ENCODE data around the gene PRKG1.
"Not testable (repeated sequence)": the region's sequence is repeated elsewhere in the genome, so short reads cannot be mapped to it uniquely, and the experiment has no call there.

PRKG1 gene

DNA sequence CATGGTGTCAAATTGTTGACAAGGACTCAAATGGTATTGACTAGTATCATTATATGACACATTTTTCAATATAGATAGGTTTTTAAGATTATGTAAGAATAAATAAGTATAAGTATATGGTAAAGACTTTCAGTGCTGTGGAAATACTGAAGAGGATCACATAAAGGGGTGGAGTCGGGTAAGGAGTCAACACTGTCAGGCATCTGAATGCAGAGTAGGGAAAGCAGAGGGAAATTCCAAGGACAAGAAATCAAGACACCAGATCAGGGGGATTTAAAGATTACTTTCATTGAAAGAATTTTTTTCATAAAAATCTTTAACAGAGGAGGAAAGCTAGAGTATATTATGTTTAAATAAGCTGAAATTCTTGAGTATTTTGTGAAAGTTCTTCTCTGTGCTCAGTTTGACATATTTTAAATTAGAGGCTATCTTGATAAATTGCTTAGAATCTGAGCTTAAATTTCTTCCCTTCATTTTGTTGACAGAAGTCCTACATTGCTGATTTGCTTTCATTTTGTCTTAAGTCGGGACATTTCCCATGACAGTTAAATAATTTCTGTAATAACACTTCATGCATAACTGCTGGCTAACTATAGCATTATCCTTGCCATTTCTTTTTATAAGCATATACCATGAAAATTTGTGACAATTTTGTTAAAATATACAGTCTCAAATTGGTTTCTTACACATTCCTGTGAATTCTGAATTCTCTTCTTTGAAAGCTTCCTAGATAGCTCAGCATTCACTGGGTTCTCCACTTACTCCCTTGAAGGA is 244.3 kb downstream of the PRKG1 start:
- DNase-seq (ENCODE audit: low read depth in 2 of 3, low spot score in 1 of 3) = no peak

DNA sequence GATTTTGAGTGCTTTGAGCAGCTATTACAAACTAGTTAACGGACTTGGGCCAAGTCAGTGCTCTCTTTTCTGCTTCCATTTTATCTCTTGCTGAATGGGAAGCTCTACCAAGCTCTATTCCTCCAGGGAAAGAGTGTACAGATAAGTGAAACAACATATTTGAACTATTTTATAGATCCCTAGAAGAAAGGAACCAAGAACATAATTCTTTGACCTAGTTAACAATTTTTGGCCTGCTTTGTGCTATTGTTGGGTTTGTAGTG is 244.8 kb downstream of the PRKG1 start:
- DNase-seq (ENCODE audit: low read depth in 2 of 3, low spot score in 1 of 3) = no peak

DNA sequence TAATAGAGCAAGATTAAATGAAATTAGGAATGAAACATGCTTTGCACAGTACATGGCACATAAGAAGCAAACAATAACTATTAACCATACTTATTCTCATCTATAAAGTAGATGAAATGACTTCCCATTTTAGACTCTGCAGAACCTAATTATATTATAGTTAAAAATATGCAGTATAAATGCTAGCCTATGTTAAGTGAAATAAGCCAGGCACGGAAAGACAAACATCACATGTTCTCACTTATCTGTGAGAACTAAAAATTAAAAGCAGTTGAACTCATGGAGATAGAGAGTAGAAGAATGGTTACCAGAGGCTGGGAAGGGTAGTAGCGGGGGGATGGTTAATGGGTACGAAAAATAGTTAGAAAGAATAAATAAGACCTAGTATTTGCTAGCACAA is 247.0 kb downstream of the PRKG1 start:
- DNase-seq (ENCODE audit: low read depth in 2 of 3, low spot score in 1 of 3) = no peak

DNA sequence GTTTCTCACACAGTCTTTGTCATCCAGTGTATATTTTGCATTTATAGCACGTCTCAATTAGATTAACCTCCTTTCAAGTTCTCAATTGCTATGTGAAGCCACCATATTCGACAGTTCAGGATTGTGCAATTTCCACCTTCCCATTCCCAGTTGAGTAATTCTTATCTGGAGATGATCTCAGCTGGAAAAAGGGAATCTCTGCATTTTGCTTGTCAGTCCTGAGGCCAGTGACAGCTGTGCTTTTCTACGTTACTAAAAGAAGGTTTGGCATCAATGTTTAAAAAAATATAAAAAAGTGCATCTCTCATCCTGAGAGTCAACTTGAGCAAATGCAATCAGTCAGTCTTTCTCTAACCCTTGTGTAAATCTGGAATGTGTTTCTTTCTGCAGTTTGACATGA is 247.7 kb downstream of the PRKG1 start:
- no peak for DNase-seq (ENCODE audit: low read depth in 2 of 3, low spot score in 1 of 3)

DNA sequence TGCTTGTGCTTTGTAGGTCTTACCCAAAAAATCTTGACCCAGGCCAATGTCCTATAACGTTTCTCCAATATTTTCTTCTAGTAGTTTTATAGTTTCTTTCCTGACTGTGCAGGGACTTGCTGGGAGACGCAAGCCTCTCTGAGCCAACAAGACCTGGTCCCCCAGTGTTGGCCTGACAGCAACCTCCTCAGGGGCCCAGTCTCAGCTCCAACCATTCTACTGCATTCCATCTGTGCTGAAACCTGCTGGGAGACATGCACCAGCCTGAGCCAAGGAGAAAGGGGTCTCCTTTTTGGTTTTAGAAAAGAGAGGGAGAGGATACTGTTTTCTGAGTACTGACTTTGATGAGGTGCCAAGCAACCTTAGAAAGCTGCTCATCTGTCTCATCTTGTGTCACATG is 251.4 kb downstream of the PRKG1 start:
- DNase-seq (ENCODE audit: low read depth in 2 of 3, low spot score in 1 of 3) = no peak

DNA sequence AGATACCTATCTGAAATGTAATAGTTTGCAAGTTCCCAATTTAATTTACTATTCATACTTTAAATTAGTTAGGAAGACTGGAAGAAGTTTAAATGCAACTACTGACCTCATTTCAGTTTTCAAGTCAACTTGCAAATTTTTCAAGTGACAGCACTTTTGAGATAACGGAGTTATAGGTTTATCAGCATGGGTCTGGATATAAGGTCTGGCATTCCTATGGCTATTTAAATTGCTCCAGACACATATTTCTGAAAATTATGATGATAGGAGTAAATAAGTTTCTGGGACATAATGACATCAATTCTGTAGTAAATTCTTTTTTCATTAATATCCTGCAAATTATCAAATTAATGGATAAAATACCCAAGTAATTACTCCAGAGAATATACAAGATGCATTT is 251.9 kb downstream of the PRKG1 start:
- no peak for DNase-seq (ENCODE audit: low read depth in 2 of 3, low spot score in 1 of 3)

DNA sequence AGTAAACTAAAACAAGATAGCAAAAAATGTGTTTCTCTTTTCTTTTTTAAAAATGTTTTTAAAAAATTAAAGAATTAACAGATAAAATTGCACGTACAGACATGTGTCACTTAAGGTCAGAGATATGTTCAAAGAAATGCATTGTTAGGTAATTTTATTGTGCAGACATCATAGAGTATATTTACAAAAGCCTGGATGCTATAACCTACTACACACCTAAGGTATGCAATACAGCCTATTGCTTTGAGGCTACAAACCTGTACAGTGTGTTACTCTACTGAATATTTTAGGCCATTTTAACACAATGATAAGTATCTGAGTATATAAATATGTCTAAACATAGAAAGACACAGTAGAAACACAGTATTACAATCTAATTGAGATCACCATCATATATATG is 253.1 kb downstream of the PRKG1 start:
- no peak for DNase-seq (ENCODE audit: low read depth in 2 of 3, low spot score in 1 of 3)

DNA sequence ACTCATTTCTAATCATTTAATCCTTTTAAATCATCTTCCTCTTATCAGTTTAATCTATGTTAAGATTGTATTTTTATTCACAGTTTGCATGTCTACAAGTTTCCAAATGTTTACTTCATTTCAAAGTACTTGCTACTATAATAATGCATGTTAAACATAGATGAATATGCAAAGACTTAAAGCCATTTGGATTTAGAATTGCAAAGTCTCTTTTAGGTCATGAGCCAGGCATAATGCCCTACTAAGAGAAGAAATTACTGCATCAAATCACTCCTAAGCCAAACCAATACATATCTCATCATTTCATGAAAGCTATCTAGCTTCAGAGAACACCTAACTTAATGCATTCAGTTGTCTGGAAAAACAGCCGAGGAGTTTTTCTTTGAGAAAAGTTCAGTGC is 266.1 kb downstream of the PRKG1 start:
- no peak for DNase-seq (ENCODE audit: low read depth in 2 of 3, low spot score in 1 of 3)

DNA sequence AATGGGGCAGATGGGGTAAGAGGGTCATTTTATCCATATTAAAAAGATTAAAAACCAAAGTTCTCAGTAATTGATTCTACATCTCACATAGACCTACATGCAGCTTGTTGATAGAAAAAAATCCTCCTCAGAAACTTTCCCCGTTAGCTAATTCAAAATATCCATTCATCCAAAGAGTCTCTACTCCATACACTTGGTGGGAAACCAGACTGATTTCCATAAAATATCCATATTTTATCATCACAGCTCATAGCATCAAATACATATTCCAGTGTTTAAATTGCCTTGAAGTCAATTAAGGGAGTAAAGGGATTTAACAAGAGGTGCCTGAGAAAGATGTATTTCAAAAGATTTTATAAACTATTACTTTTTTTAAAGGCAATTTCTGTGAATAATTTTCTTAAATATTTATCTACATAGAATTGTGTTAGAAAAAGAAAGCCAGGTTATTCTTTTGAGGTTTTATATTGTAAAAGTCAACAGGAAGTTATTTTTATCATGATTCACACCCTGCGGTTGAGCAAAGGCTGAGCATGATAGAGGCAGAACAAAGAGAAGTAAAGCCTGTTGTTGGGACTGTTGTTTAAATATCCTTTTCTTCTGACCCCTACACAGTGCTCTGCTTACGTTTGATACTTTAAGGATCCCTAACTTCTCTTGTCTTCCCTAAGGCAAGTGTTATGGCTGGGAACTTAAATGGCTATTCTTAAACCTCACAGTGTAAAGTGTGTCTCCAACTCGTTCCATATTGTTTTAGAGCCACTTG is 266.7 kb downstream of the PRKG1 start:
- no peak for DNase-seq (ENCODE audit: low read depth in 2 of 3, low spot score in 1 of 3)

DNA sequence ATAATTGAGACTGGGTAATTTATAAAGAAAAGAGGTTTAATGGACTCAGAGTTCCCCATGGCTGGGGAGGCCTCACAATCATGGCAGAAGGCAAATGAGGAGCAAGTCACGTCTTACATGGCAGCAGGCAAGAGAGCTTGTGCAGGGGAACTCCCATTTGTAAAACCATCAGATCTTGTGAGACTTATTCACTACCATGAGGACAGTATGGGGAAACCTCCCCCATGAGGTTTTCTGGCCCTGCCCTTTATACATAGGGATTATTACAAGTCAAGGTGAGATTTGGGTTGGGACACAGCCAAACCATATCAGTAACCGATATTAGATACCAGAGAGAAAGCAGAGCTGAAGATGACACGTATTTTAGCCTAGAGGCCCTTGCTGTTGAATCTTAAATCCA is 267.5 kb downstream of the PRKG1 start:
- not testable (repeated sequence) for DNase-seq (ENCODE audit: low read depth in 2 of 3, low spot score in 1 of 3)

DNA sequence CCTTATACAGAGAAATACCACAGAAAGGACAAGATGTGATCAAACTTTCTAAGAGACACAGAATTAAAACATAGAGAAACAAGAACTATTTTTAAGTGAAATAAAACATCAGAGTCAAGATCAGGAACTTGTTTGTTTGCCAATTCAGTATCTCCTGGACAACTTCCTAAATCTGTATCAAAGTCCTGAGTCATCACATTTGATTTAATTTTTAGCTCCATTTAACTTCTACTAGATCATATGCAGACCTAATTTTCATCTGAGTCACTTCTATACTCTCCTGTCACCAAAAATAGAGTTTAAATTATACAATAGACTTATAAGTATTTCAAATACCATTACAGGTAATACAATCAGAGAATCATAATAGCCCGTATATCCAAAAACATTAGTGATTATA is 268.1 kb downstream of the PRKG1 start:
- DNase-seq (ENCODE audit: low read depth in 2 of 3, low spot score in 1 of 3) = no peak

DNA sequence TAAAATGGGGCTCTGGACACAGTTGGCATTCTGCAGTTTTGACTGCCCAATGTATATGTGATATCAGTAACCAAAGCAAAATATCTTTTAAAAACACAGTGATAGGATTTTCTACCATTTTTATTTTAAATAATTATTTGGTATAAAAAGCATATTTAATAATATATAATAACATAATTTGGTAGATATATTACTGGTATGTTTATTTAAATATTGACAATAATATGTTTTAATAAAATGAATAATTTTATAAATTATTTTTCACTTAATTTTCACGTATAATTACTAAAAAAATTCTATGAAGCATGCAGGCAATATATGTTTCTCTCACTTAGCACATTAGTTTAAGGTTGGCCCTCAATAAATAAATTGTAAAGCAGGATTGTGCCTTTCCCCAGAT is 269.1 kb downstream of the PRKG1 start:
- DNase-seq (ENCODE audit: low read depth in 2 of 3, low spot score in 1 of 3) = no peak

DNA sequence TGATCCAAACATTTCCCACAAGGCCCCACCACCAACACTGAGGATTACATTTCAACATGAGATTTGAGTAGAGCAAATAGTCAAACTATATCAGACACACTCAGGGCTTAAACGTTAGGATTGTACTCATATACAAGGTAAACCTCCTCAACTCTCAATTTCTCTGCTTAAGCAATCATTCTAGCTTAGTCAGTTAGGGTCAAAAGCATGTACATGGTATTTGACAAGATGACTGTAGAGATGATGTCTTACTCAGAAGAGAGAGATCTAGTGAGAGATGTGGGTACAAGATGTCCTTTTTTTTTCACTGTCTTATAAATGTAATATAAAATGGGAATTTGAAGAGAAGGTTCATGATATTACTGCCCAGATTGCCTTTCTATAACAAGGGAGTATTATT is 270.1 kb downstream of the PRKG1 start:
- no peak for DNase-seq (ENCODE audit: low read depth in 2 of 3, low spot score in 1 of 3)

DNA sequence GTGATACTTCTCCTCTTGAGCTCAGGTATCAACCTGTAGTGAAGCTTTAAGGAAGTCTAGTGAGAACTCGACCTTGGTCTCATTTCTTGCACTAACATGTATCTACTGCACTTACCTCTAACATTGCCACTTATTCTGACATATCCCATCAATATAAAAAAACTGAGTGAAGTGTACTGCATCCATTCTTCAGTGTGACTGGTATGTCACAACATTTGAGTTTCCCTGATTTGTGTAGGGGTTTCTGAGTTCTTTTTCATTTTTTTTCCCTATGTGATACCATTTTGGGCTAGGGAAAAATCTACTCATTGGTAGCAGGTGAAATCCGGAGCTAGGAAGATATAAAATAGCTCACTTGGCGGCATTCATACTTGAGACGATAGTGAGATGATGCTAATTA is 274.3 kb downstream of the PRKG1 start:
- DNase-seq (ENCODE audit: low read depth in 2 of 3, low spot score in 1 of 3) = no peak

DNA sequence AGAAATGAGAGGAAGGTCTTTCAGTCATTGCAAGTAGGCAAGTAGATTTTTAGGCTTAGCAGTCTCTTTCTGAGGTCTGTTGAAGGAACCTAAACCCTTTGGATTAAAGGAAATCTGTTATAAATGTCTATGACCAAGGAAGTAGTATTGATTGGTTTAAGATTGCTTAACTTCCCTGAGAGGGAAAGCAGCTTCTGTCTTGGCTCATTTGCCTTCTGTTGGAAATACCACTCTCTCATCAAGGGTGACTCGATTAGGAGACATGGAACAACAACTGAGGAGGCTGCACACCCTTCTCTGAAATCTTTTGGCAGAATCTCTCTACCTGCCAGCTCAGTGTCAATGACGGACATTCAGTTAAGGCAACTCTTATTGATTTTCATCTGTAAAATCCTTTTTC is 282.9 kb downstream of the PRKG1 start:
- DNase-seq (ENCODE audit: low read depth in 2 of 3, low spot score in 1 of 3) = no peak

DNA sequence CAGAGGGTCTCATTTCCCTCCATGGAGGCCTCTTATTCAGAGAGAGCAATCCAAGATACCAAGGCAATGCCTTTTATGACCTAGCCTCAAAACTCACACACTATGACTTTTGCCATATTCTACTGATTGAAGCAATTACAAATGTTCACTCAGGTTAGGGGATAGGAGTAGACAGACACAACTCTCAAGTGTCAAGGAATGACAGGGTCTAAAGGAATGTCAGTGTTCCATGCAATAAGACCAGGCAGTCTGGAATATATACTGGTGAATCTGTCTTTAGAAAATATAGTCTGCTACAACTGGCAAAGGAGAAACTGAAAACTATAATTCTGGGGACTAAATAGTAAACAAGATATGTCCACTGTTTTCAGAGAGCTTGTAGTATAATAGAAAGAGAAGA is 283.9 kb downstream of the PRKG1 start:
- DNase-seq (ENCODE audit: low read depth in 2 of 3, low spot score in 1 of 3) = no peak

DNA sequence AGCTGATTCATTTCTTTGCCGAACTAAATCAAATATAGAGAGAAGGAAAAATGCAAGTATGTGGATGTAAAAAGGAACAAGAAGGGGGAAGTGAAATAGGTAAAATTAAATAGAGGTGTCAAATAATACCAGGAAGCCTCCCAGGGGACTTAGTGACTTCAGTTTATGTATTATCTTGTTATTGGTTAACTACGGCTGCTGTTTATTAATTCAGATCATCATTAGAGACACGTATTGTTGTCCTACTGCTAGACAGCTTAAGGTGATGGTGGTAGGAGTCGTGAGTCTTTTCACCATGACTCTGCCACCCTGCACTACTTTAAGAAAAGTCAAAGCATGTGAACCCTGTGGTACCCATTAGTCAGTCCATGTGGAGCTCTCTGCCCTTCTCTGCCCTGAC is 289.1 kb downstream of the PRKG1 start:
- DNase-seq (ENCODE audit: low read depth in 2 of 3, low spot score in 1 of 3) = no peak

DNA sequence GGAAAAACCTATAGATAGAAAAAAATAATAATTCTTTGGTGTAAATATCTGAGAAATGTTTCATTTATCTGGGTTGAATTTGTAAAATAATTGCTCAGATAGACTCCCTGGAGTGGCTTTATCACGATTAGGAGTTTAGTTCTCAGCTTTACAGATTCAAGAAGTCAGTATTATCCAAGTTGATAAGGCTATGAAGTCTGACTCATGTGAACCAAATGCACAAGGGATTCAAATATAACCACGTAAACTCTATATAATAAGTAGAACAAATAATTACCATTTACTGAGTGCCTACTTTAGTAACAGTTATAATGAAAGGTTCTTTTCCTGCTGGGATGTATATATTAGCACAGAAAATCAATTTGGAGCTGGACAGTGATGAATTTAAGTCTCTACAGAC is 290.4 kb downstream of the PRKG1 start:
- DNase-seq (ENCODE audit: low read depth in 2 of 3, low spot score in 1 of 3) = no peak

DNA sequence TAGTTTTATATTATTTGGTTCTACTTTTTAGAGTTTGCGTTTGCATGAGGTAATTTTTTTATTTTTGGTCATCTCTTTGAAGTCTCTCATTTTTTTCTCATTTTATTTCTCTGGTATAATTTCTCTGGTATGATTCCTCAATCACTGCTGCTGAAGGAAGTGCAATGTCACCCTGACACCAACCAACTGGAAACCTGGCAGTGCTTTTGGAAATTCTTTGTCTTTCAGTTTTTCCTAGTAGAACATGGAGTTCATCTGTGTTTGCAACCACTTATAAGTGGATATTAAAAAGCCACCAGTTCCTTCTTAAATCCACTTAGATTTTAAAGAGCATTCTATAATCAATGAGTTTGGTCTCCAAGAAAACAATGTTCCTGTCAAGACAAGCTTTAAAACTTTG is 291.8 kb downstream of the PRKG1 start:
- no peak for DNase-seq (ENCODE audit: low read depth in 2 of 3, low spot score in 1 of 3)

DNA sequence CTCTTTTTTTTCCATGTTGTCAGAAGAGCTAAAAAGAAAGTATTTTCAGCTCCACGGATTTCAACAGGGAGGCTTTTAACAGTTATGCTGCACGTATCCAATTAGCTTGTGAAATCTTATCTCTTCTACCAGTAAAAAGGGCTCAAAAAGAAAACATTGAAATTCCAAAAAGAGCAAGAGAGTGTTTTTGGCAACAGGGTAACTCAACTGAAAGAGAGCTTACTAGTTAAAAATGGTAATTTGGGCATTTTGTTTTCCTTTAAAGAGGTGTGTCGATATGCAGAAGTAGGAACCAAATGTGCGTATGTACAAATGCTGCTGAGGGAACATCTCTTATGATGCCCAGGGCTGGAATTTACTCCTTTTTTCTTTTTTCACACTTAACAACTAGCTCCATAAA is 292.8 kb downstream of the PRKG1 start:
- DNase-seq (ENCODE audit: low read depth in 2 of 3, low spot score in 1 of 3) = no peak

DNA sequence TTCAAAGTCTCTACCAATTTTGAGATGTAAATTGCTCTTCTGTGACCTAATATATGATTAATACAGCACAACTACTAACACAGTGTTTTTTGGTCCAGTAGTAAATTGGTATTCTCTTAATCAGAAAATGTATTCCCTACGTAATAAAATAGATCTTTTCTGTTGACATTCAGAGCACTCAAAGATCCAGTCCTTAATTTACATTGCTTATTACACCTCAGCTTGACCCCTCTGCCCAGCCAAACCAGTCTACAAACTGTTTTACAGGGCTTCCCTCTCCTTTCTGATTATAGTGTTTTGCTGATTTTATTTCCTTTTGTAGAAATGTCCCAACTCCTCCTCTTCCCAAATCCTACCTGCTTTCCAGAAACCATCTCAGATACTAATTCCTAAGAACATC is 293.4 kb downstream of the PRKG1 start:
- DNase-seq (ENCODE audit: low read depth in 2 of 3, low spot score in 1 of 3) = no peak

DNA sequence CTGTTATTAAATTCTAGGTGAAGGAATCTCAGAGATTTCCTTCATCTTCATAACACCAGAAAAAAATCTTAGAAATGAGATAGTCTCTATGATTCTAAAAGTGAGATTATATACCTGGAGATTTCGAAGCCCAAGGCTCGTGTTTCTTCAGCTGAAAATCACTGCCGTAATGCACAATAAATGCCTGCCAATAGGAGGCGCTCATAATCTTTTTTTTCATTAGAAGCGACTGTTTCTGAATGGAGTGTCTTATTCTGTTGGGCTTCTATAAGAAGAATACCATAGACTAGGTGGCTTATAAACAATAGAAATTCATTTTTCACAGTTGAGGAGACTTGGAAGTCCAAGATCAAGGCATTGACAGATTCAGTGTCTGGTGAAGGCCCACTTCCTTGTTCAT is 294.7 kb downstream of the PRKG1 start:
- DNase-seq (ENCODE audit: low read depth in 2 of 3, low spot score in 1 of 3) = no peak

DNA sequence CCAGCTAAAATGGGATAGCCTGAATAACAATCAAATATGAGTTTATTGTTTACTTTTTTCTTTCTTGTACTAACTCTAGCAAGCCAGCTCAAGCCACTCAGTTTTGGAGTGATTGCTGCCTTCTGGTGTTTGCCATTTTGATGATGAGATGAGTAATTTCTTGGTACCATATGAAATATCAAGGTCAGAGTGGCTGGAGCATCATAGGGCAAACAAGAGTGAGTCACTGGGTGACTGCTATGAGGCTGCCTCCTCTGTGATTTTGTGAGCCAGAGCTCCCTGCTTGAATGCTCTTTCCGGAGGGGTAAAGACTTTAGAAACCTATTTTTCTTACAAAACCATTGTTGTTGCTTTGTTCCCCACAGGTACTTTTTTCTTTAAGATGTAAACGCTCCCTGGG is 295.6 kb downstream of the PRKG1 start:
- DNase-seq (ENCODE audit: low read depth in 2 of 3, low spot score in 1 of 3) = no peak

Data from stimulated activated CD4-positive, alpha-beta T cell treated with anti-CD3 and anti-CD28 coated beads, Interleukin-12 subunit alpha, Interleukin-12 subunit beta, amount 100 ng/mL, for 48 hours (primary cell).